Frontal cortex (tissue), 4 donors: ENCODE measurements around the gene DMD. TPM values are rescaled to one million over a fixed set of nuclear protein-coding genes. Genes with fewer than 3 reads are reported as not detected.

ENCODE experiments used
- DNase-seq, 2 donors: peaks; one replicate each; pipeline ENCODE4 v3.0.0; 2012; ENCODE audit warnings: low spot score in 2 of 2
- FAIRE-seq: peaks from 2 replicates; lab custom pipeline; 2012; peaks lifted over from hg19 to GRCh38; lab: Jason Lieb, UNC
- total RNA-seq: library from RNA; depleted of rRNA; stranded (reverse); fragments of >200 nt; gene quantifications from one replicate; pipeline ENCODE4 v1.2.3, GENCODE V29; 2014
- donor health status: control.
- donor health status: control.
- donor health status: control.

DMD gene
- total RNA-seq, 1 donor from 2014 or later, result 56.7 TPM

DNA sequence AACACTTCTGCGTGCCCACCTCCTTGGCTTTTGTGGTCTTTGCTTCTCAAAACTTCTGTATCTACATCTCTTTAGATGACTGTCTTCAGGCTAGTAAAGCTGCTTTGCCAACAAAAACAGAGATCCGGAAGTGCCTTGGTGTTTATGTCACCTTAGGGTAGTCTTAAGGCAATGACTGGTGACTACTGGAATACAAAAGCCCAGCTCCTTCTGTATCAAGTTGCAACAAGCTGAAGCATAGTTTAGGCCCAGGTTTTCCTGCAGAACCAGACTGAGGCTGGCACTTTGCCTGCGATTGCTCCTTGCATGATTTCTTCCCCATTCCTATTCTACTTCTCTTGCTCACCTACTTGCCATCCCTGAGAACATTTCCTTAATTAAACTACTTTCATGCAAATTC is 333.8 kb downstream of the DMD start:
- FAIRE-seq, result no peak

DNA sequence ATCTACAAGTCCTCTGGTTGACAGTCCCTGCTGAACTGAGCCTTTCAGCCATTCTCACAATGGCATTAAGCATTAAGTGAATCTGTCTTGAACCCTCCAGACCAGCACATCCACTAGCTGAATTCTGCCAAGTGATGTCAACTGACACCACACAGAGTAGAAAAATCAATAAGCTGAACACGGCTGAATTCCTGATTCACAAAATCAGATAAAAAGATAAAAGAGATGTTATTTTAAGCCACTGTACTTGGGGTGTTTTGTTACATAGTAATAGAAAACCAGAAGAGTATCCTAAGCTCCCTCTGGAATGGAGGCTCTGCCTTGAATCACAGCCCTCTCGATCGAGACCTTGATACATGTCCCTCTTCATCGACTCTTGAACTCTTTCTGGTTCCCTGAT is 336.5 kb downstream of the DMD start:
- DNase-seq (no peak), FAIRE-seq (no peak)

More for the DNA sequence above, 333.8 kb downstream of the DMD start:
- no peak for DNase-seq

DNA sequence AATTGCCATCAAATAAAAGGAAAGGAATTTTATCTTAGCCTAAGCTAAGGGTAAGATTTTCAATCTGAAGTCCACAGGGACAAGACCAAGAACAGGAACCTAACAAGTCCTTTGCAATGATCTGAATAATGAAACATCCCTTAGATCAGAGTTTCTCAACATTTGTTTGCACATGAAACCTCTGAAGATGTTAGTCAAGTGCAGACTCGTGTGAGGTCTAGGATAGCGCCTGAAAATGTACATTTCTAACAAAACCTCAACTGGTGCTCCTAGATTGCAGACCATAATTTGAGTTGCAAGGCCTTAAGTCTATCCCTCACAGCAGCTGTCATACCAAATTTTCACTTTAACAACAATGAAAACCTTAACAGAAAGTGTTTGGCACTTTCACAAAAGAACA is 337.6 kb downstream of the DMD start:
- FAIRE-seq (no peak), DNase-seq (no peak)

DNA sequence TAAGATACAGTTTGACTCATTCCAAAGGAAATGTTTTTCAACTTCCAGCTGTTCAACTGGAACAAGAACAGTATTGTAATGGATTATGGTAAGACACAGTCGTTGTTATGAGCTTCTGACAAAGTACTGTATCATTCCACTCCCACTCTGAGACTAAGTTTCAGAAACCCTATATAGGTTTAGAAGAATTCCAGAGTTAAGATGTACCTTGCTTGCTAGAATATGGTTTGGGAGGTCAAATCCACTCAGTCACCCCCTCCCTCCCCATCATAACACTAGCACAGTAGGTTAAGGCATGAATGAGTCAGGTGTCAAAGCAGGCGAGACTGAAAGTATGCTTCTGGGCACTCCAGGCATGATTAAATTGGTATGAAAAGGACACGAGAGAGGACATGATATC is 339.7 kb downstream of the DMD start:
- no peak for FAIRE-seq

DNA sequence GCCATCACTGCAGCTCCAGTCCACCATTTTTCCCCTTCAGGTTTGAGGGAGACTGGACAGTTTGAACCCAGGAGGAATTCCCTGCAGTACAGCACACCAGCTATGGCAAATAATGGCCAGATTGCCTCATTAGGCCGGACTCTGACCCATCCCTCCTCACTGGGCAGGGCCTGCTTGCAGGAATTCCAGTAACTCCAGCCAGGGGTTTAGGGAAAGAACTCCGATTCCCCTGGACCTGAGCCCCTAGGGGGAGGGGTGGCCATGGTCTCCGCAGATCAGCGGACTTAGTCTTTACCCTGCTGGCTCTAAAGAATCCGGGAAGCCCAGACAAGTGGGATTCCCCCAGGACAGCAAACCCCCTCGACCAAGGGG is 342.8 kb downstream of the DMD start:
- FAIRE-seq (no peak), DNase-seq (no peak)

More for the DNA sequence above, 339.7 kb downstream of the DMD start:
- no peak for DNase-seq

DNA sequence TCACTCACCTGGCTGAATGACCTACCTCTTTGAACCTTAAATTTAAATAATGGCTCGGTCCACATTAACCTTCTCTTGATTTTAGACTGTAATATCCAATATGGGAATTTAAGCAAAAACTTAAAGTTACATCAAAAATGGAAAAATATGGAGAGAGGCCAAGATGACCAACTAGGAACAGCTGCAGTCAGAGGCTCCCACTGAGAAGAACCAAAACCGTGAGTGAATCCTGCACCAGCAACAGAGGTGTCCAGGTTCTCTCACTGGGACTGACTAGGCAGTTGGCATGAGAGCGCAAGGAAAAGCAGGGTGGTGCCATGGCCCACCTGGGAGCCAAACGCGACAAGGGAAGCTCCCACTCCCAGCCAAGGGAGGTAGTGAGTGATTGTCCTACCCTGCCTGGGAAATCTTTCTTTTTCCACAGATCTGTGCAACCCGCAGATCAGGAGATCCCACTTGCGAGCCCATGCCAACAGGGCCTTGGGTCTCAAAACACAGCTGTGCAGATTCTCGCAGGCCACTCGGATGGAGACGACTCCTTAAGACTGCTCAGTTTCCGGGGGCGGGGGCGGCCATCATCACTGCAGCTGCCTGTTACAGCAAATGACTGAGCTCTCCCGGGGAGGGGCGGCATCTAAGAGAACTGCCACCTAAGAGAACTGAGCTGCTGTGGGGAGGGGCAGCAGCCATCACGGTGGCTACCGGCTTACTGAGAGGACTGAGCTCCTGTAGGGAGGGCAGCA is 343.4 kb downstream of the DMD start:
- DNase-seq, result no peak
- no peak for FAIRE-seq

DNA sequence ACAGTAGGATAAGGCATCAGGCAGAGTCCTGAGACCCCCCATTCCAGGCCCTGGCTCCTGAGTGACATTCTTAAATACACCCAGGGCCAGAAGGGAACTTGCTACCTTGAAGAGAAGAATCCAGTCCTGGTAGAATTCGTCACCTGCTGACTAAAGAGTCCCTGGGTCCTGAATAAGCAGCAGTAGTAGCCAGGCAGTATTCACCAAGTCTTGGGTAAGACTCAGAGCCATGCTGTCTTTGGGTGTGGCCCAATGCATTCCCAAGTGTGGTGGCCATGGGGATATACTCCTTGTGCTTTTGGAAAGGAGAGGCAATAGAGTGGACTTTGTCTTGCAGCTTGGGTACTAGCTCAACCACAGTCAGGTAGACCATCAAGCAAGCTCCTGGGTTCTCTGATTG is 359.1 kb downstream of the DMD start:
- FAIRE-seq, result no peak
- no peak for DNase-seq

DNA sequence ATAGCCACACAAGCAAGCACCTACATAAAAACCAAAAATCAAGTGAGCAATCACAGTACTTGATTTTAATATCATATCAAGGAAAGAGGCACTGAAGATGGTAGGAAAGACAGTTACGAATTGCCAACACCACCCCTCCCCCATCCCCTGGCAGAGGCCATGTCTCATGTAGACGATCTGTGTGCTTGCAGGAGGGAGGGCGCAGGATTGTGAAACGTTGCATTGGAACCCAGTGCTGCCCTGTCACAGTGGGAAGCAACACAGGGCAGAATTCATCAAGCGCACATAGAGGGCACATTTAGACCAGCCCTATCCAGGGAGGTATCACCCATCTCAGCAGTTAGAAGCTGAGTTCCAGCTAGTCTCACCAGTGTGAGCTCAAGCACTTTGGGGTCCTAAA is 359.8 kb downstream of the DMD start:
- DNase-seq, result no peak
- no peak for FAIRE-seq

DNA sequence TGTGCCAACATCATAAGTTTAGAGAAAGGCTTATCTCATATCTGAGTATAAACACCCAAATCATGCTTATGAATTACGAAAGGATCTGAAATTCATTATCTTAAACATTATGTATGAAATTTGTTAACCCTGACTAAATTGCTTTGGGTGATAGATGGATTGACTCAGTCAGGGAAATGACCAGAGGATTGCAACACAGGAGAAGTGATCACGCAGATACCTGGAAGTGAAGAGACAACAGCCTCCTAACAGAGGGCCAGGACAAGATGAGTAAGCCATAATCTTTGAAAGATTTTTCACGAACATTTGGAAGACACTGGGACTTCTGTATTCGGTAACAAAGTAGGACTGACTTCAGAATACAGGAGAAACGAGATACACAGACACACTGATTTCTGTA is 363.4 kb downstream of the DMD start:
- no peak for DNase-seq
- FAIRE-seq, result no peak

DNA sequence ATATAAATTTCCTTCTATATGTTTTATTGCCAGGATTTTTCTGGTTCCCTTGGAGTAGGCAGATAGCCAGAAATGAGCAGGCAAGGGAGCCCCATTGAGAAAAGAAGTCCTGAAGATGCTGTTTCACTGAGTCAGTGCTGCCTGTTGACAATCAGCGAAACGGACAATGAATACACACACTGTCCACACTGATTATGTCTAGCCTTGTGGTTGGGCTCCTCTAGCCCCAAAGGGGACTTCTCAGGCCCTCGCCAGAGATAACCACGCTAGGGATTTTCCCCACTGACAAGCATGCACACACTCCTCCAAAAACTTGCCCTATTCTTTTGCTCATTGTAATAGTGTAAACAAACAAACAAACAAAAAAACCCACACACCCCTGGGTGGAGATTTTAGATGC is 369.3 kb downstream of the DMD start:
- DNase-seq, result no peak
- no peak for FAIRE-seq

DNA sequence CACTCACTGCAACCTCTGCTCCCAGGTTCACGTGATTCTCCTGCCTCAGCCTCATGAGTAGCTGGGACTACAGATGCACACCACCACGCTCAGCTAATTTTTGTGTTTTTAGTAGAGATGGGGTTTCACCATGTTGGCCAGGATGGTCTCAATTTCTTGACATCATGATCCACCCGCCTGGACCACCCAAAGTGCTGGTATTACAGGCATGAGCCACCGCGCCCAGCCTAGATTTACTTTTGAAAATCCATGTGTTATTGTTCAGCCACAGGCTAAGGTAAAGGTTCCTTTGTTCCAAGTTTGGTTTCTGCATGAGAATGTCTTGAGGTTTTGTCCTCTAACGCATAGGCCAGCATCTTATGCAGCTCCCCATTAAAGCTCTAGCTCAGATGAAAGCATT is 371.6 kb downstream of the DMD start:
- no peak for DNase-seq
- no peak for FAIRE-seq

DNA sequence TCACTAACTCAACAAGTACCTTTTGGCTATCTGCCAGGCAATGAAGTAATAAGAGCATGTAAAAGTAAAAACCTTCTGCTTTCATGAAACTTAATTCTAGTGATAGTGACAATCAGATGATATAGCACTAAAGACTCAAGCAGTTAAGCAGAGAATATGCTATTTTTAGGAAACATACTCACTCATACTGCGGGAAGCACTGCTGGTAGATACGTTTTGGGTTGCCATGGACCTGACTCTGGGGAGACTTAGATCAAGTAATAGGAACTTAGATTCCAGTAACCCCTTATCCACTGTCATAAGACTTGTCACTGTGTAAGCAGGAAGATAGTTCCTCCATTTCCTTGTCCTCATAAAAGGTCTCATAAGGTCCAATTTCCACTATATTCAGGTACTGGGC is 386.3 kb downstream of the DMD start:
- no peak for DNase-seq
- FAIRE-seq, result no peak

DNA sequence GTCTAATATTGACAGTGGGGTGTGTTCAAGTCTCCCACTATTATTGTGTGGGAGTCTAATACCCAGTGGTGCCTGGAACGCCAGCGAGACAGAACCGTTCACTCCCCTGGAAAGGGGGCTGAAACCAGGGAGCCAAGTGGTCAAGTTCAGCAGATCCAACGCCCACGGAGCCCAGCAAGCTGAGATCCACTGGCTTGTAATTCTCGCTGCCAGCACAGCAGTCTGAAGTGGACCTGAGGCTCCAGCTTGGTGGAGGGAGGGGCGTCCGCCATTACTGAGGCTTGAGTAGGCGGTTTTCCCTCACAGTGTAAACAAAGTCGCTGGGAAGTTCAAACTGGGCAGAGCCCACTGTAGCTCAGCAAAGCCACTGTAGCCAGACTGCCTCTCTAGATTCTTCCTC is 407.3 kb downstream of the DMD start:
- FAIRE-seq (no peak), DNase-seq (no peak)

DNA sequence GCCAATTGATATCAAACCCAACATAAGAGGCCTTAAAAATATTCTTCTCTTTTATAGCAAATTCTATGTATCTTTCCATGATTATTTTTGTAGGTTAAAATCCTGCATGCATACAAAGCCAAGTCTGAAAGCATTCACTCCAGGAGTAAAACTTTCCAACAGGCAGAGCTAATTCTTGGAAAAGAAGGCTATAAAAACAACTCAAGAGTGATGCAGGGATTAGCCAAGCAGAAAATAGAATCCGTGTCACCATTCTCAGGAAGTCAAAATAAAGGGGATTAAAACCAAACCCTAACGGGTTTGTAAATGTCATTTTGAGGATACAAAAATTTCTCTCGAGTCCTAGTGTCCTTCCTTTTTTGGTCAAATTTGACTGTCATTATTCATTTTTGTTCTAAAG is 412.4 kb downstream of the DMD start:
- DNase-seq, result no peak
- no peak for FAIRE-seq

DNA sequence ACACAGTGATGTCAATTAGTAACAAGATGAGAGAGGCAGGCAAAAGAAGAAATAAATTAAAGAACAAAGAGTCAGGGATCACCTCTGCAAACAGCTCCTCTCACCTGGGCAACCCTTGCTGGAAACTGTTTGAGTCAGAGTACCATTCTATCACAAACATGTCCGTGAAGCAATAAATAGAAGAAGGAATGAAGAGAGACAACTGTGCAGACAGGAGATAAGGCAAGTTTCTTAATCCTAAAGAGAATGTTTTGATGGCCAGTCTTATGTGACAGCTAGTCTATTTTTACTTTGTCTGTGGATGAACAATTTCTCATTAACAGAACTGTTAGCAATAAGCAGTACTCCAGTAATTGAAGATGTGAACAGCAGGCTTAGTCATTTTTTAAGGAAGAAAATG is 422.4 kb downstream of the DMD start:
- DNase-seq (no peak), FAIRE-seq (no peak)

DNA sequence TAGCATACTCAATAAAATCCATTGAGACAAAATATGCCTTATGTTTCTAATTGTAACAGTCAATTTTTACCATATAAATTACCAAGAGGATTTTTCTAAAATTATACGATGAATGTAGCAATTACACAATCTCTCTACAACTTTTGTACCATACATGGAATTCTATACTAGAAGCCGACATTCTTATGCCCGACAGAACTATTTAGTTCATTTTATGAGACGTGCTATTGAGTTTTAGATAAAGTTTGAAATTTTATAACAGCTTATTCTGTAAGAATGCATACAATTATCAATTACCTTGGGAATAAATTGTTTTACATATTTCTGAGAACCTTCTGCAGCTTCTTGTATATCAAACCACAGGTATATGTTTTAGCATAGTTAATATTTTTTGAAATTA is 431.2 kb downstream of the DMD start:
- no peak for DNase-seq
- FAIRE-seq, result no peak

DNA sequence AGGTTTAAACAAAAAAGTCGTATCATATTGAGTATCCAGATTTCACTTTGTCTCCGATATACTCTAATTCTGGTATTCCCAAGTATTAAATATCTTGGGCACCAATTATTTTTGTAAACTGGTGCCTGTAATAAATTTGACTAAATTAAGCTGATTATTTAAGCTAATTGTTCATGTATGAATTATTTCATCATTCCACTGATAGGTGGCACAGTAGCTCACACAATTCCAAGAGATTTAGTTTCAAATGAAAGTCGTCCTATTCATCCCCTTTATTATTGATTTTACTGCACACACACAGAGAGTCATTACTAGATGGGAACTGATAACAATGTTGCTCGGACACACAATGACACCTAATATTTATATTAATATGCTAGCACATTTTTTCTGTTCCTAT is 432.4 kb downstream of the DMD start:
- no peak for DNase-seq
- peak; percentile 13 for FAIRE-seq

DNA sequence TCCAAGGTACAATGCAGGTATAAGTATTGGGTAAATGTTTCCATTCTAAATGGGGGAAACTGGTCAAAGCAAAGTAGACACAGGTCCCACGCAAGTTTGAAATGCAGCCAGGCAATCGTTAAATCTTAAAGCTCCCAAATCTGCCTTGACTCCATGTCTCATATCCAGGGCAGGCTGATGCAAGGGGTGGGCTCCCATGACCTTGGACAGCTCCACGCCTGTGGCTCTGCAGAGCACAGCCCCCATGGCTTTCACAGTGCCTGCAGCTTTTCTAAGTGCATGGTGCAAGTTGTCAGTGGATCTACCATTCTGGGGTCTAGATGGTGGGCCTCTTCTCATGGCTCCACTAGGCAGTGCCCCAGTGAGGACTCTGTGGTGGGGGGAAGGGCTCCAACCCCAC is 436.4 kb downstream of the DMD start:
- FAIRE-seq, result no peak

DNA sequence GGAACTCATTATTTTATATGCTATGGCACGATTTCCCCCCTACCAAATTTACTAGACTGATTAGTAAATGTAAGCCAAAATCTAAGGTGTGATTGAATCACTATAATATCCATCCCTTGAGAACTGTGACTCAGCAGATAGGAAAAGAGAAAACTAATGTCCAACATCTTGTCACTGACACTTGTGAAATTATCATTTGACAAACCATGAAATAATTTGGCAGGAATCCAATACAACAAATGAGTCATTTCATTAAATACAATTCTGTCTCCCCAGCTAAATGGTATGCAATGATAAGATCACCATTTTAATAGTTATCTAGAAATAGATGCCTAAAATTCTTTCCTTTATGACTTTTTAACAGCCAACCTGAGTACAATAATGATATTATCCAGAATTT is 462.3 kb downstream of the DMD start:
- DNase-seq, result no peak
- FAIRE-seq, result no peak

More for the DNA sequence above, 436.4 kb downstream of the DMD start:
- no peak for DNase-seq

DNA sequence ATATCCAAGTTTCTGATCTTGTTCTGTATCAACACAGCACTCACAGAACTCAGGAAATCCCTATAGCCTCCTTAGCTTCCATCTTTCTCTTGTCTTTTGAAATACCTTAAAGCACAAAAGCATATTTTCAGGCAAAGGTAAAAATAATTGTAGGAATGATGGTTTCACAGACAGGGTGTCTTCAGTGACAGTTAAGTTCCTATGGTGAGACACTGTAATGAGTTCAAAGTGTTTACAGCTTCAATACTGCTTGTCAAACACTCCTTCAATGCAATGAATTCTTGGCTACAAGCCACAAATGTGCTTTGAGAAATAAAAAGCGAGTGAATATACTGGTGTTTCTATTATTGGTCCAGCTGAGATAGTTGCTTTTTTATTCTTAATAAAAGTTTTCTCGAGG is 466.0 kb downstream of the DMD start:
- DNase-seq, result no peak
- no peak for FAIRE-seq

DNA sequence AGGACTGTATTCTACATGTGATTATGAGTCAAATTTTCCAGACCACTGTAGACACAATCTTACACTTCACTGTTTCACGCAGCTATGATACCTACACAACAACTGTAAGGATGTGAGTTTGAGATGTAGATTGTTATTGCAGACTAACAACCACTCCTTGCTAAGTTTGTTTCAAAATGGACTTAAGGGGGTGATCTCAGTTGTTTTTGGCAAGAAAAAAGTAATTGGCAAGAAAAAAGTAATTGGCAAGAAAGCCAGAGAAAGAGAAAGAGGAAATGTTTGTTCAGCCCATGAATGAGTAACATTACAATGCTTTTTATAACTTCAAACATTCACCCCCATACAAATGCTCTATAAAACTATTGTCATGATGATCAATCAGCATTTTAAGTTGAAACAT is 466.4 kb downstream of the DMD start:
- DNase-seq (no peak), FAIRE-seq (no peak)

DNA sequence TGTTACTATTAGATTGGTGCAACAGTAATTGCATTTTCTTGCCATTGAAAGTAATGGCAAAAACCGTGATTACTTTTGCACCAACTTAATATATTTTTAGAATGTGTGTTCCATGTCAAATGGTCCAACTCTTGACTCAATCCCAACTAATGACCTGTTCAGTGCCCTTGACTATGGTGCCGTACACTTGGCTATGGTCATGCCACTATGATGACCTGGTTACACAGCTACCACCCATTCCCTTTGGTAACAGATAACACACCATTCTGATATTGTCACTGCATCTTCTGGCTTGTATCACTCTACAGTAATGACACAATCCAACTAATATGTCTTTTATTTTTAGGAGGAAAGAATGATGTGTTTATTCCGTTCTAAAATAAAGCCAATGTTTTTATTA is 469.4 kb downstream of the DMD start:
- FAIRE-seq (no peak), DNase-seq (no peak)
